IMR-90 (cell line): ENCODE measurements around the gene CACNA2D3.

Experiments
- CTCF ChIP-seq: conservative IDR thresholded peaks from 2 replicates; pipeline ENCODE4 v1.5.1; 2012; ENCODE audit warnings: mild to moderate bottlenecking, low read depth, low read length, improper control_type of control experiment
- TF ChIP-seq, protein P1 (sequence below): fragments of 150-350 bp; IDR thresholded peaks from 2 replicates; pipeline ENCODE4 v1.6.1; 2016; ENCODE audit warnings: low read depth, mild to moderate bottlenecking, low read length, moderate library complexity, borderline replicate concordance

DNA sequence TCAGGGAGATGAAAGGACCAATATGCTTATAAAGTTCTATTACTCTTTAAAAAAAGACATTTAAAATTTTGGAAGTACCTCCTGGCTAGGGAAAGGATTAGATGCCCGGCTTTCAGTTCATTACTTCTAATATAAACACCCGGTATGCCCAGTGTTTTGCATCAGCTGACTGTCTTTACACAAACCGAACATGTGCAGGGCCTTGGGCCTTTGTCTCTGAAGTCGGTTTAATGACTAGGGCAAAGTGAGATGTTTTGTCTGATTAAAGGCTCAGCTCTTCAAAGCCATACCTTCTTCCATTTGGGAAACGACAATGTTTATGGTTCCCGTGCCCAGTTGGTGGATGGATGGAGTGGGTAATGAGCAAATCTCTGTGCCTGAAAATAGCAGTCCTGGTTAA lies 984.8 kb downstream of the CACNA2D3 start:
- no peak for TF ChIP-seq CTCF
- TF ChIP-seq, protein P1, sequence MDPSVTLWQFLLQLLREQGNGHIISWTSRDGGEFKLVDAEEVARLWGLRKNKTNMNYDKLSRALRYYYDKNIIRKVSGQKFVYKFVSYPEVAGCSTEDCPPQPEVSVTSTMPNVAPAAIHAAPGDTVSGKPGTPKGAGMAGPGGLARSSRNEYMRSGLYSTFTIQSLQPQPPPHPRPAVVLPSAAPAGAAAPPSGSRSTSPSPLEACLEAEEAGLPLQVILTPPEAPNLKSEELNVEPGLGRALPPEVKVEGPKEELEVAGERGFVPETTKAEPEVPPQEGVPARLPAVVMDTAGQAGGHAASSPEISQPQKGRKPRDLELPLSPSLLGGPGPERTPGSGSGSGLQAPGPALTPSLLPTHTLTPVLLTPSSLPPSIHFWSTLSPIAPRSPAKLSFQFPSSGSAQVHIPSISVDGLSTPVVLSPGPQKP, result no peak
